ENCODE data around the gene CHI3L1. TPM values are rescaled to one million over a fixed set of nuclear protein-coding genes. Genes with fewer than 3 reads are reported as not detected.

CHI3L1 gene
- 2.7 and 11.0 TPM in 2 replicates for total RNA-seq

DNA sequence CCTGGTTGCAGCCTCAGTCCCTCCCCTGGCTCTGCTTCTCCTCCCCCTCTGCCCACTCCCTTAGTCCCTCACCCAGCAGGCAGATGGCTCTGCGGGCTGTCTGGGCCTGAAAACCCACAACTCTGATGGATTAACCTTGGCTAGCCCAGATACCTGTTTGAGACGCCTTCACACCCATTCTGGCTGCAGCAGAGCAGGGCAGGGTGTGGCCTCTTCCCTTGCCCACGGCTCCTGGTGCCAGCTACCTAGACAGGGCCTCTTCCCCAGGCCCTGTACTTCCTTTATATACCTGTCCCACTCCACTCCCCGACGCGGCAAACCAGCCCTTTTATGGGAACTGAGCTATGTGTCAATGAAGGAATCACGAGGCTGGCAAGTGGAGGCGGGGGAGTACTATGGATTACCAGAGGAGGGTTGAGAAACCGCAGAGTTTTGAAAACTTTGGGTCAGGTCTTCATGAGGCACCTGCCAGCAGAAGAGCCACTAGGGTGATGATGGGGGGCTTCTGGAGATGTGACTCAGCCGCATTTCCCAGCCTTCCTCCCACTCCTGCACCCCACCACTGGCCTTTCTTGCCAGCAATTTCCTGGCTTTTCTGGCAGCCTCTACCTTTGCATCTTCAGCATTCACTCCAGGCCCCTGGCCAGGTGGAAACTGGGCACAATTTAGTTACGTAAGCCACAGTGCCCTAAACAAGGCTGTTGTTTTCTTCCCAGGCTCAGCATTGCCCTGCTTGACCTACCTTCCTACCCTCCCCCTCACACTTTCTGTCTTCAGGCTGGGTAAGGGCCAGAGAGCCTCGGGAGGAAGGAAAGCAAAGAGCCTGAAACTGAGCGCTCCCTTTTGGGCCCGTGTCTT lies at the start of gene CHI3L1:
Gene CHI3L1 (minus strand): TSS at position 259 of the 858 bp plus-strand sequence. CDS start 81 bp downstream, at position 178.

GRCh38 chr1:203229471-203230135 lies 43.1 kb upstream of the CHI3L1 start, which contains the start of gene CHIT1:
CHIT1 (minus strand) TSS chr1:203229673; CDS start chr1:203229636, 37 bp downstream.

GRCh38 chr1:203175237-203175826 lies 11.2 kb downstream of the CHI3L1 start, which contains the start of gene MYBPH:
MYBPH (minus strand) TSS chr1:203175826; CDS start chr1:203175755, 71 bp downstream.

Other genes starting within 250 kb of the CHI3L1 start
- 102 and 109 TPM in 2 replicates for gene ADIPOR1, start 228.4 kb downstream of the CHI3L1 start, total RNA-seq
- 37.3 and 39.4 TPM in 2 replicates for gene CYB5R1, start 219.4 kb downstream of the CHI3L1 start, total RNA-seq
- 95.7 and 104 TPM in 2 replicates for gene TMEM183A, start 179.3 kb downstream of the CHI3L1 start, total RNA-seq
- 11.2 and 14.5 TPM in 2 replicates for gene PPFIA4, start 160.2 kb downstream of the CHI3L1 start, total RNA-seq
- gene MYOG, start 100.7 kb downstream of the CHI3L1 start, total RNA-seq = not detected in 2 replicates
- gene ADORA1, start 59.0 kb downstream of the CHI3L1 start, total RNA-seq = 1.3 and 5.5 TPM in 2 replicates
- not detected in 2 replicates for gene MYBPH, start 10.9 kb downstream of the CHI3L1 start, total RNA-seq
- gene CHIT1, start 43.0 kb upstream of the CHI3L1 start, total RNA-seq = not detected in 2 replicates
- gene BTG2, start 118.8 kb upstream of the CHI3L1 start, total RNA-seq = 4.5 and 5.3 TPM in 2 replicates
- 1.9 and 4.9 TPM in 2 replicates for gene FMOD, start 164.4 kb upstream of the CHI3L1 start, total RNA-seq